Inferior parietal cortex (tissue), 1 donor: ENCODE data around the gene KRTAP9-1.
"Not testable (repeated sequence)": the region's sequence is repeated elsewhere in the genome, so short reads cannot be mapped to it uniquely, and the experiment has no call there.

Experiments used
- DNase-seq: peaks from one replicate; pipeline ENCODE4 v3.0.0-alpha.2; 2016; ENCODE audit errors: extremely low spot score

The KRTAP9-1 gene

DNA sequence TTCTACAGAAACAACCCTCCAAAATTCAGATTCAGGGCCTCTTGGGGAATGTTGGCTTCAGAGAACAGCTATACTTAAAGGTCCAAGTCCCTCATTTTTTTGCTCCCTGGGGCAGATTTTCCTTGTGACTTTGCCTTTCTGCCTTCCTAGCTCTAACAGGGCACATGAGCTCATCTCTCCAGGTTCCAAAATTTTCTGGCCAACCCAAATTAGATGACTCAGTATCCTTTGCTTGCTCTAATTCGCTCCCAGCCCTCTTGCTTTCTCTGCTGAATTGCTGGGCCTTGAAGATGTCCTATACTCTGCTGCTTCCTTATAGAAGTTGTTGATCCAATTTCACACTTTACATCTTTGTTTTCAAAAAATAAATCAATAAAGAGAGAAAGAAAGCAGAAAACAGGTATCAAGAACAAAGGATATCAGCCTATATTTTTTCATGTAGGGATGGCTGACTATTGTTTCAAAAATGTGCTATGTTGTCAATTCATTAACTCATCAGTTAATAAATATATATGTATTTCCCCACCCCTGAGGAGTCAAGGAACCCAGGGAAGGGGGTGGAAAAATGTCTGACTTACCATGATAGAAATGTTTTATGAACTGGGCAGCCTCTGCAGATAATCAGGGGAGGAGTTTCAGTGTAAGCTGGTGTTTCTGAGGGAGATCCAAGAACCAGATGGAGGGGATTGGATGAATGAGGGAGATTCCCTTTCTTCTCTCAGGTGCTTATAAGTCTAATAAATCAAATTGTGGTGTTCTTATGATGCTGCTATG is 10.7 kb upstream of the KRTAP9-1 start:
- no peak for DNase-seq

DNA sequence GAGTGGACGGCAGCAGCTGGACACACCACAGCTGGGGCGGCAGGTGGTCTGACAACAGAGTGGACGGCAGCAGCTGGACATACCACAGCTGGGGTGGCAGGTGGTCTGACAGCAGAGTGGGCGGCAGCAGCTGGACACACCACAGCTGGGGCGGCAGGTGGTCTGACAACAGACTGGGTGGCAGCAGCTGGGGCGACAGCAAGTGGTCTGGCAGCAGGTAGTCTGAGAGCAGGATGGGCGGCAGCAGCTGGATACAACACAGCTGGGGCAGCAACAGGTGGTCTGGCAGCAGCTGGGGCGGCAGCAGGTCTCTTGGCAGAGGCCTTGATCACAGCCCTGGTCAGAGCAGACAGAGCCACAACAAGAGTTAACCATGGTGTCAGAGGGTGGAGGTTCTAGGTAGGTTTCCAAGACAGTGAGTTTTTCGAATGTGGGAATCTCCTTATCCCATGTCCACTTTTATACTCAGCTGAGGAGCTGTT is 5.2 kb upstream of the KRTAP9-1 start, which contains the start of gene KRTAP4-1:
KRTAP4-1 (minus strand) TSS at position 432 of the 482 bp plus-strand sequence; CDS start at position 375, 57 bp downstream.
- DNase-seq, result no peak

DNA sequence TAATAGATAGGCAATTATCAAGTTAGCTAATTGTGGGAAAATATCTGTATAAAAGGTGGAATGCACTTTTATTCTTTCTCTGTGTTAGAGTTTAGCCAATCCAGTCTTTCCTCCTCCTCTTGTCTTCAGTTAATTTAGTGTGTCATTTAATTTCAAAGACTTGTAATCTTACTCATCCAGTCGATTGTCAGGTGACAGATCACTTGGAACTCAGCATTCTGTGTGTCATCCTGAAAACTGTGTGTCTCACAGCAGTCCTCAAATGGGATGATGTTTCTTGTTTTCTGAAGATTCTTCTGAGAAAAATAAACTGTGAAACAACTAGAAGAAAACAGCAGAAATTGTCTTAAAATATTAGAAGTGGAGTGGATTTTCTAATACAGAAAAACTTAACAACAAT is 4.7 kb upstream of the KRTAP9-1 start:
- no peak for DNase-seq

DNA sequence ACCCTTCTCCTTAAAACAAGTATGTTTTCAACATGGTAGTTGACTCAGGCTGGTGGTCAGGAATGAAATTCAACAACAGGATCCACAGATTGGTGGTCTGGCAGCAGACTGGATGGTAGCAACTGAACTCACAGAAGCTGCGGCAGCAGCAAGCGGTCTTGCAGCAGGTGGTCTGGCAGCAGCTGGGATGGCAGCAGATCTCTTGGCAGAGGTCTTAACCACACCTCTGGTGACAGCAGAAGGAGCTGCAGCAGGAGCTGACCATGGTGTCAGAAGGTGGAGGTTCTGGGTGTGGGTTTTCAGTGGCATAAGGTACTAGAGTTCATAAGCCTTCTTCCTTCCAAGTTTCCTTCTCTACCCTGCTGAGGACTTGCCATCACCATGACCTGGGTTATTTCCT is 2.8 kb upstream of the KRTAP9-1 start:
- no peak for DNase-seq

DNA sequence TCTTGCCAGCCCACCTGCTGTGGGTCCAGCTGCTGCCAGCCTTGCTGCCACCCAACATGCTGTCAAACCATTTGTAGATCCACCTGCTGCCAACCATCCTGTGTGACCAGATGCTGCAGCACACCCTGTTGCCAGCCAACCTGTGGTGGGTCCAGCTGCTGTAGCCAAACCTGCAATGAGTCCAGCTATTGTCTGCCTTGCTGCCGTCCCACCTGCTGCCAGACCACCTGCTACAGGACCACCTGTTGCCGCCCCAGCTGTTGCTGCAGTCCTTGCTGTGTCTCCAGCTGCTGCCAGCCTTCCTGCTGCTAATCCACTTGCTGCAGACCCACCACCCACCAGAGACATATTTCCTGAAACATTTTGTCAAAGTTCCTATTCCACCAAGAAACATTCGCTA is 641 bp downstream of the KRTAP9-1 start:
- no peak for DNase-seq

DNA sequence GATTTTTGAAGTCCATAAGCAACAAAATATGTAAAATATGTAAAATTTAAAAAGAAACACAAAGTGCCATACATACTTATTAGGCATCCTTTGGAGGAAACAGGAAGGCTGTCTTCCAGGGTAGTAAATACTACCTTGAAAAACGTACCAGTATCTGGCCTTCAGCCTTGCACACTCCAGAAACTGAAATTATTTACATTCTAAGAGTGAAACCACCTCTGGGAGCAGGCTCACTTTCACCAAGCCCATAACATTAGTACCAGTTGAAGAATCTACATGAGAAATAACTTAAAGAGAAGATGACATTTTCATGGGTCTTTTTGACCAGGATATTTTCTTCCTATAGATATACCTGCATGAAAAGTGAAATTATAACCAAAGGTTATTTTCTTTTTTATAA is 6.4 kb downstream of the KRTAP9-1 start:
- DNase-seq, result no peak

DNA sequence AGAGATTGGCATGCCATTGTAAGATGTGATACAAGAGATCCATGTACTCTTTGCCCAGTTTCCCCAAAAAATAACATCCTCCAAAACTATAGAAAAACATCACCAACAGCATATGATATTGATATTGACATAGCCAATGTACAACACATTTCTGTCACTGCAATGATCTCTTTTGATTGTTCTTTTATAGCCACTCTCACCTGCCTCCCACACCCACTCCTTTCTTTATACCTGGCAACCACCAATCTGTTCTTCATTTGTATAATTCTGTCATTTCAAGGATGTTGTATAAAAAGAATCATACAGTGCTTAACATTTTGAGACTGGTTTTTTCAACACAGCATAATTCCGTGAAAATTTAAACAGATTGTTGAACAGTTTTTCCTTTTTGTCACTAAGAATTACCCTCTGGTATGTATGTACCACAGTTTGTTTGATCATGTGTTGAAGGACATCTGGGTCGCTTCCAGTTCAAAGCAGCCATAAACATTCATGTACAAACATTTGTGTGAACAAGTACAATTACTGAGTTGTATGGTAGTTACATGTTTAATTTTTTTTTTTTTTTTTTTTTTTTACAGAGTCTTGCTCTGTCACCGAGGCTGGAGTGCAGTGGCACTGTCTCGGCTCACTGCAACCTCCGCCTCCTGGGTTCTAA is 9.9 kb downstream of the KRTAP9-1 start:
- no peak for DNase-seq

DNA sequence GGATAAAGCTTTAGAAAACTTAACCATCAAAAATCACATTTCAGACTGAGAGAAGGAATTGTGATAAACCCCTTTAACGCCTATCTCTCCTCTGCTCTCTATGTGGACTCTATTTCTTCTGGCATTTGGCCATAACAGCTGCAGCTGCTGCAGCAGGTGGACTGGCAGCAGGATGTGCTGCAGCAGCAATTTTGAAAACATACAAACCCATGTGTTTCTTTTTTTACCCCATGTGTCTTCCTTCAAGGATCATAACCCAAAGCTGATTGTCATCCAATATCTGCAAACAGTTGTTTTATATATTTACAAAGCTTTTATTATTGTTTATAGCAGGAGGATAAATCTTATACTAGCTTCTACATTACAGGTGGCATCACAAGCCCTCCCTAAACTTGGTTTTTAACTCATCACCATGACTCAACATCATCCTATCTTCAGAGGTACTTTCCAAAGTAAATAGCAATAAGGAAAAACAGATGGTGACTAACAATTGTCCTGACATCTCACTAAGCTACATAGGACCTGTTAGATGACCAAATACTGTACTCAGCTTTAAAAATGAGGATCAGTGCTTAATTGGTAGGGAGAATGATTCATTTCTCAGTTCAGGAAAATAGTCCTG is 22.3 kb downstream of the KRTAP9-1 start:
- no peak for DNase-seq

DNA sequence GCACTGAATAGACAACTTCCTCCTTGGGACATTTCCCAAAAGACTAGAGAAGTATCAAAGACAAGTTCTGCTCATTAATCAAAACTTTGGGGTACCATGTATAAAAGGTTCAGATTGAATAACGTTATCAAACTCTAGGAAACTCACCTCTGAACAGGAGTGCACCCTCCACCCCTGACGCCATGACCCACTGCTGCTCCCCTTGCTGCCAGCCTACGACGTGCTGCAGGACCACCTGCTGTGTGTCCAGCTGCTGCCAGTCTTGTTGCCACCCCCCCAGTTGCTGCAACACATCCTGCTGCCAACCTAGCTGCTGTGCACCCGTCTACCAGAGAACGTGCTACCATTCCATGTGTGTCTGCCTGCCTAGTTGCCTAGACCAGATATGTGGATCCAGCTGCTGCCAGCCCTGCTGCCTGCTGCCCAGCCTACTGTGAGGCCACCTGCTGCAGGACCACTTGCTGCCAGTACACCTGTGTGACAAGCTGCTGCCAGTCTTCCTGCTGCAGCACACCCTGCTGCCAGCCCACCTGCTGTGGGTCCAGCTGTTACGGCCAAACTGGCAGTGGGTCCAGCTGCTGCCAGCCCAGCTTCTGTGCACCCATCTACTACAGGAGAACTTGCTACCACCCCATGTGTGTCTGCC is 23.0 kb downstream of the KRTAP9-1 start:
- DNase-seq, result no peak

DNA sequence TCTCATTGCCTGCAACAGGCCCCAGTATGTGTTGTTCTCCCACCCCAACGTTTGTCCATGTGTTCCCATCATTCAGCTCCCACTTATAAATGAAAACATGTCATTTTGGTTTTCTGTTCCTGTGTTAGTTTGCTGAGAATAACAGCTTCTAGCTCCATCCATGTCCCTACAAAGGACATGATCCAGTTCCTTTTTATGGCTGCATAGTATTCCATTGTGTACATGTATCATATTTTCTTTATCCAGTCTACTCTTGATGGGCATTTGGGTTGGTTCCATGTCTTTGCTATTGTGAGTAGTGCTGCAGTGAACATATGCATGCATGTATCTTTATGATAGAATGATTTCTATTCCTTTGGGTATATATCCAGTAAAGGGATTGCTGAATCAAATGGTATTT is 26.0 kb downstream of the KRTAP9-1 start:
- DNase-seq, result no peak

DNA sequence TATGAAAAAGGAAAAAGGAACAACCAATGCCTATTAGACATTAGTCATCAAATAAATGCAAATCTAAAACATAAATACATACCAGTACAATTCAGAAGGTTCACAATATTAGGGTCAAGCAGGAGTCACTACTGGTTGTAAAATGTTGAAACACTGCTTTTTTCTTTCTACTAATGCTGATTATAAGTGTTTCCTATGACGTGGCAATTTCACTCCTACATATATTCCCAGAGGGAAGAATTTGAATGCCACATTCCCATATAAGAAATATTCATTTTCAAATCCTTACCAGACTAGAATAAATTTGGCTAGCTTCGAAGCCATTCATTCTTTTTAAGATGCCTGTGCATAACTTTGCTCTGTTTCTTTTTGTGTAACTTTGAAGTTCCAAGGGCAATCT is 34.1 kb downstream of the KRTAP9-1 start:
- DNase-seq, result no peak

DNA sequence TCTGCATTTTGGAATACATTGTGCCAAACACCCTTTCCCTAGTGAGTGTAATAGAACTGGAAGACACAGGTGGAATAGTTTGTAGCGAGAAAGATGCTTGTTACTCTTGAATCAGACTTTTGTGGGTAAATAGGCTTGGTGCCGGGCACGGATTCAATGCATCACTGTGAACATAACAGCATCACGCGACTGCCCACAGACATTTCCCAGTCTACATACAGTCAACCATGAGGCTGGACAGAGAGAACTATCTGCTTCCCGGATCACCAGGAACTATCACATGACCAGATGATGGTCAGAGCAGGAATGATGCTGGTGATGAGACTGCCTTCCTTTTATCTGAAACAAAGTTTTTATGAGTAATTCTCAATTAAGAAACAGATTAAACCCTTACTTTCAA is 36.4 kb downstream of the KRTAP9-1 start:
- no peak for DNase-seq

DNA sequence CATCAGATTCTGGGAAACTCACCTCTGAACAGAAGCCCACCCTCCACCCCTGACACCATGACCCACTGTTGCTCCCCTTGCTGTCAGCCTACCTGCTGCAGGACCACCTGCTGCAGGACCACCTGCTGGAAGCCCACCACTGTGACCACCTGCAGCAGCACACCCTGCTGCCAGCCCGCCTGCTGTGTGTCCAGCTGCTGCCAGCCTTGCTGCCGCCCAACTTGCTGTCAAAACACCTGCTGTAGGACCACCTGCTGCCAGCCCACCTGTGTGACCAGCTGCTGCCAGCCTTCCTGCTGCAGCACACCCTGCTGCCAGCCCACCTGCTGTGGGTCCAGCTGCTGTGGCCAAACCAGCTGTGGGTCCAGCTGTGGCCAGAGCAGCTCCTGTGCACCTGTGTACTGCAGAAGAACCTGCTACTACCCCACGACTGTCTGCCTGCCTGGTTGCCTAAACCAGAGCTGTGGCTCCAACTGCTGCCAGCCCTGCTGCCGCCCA is 37.0 kb downstream of the KRTAP9-1 start, which contains the start of gene KRTAP9-2:
KRTAP9-2 (plus strand) TSS at position 51 of the 498 bp plus-strand sequence; CDS start at position 58, 7 bp downstream.
- DNase-seq, result not testable (repeated sequence)

DNA sequence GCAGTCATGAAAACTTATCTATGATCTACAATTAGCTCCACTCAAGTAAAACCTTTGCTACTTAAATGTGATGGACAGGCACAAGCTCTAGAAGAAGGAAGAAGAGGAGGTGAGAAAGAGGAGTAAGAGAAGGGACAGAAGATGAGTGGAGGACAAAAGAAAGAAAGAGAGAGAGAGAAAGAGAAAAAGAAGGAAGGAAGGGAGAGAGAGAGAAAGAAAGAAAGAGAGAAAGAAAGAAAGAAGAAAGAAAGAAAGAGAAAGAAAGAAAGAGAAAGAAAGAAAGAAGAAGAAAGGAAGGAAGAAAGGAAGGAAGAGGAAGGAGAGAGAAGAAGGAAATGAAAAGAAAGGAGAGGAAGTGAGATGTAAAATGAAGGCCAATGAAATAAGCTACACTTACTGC is 40.4 kb downstream of the KRTAP9-1 start:
- no peak for DNase-seq

DNA sequence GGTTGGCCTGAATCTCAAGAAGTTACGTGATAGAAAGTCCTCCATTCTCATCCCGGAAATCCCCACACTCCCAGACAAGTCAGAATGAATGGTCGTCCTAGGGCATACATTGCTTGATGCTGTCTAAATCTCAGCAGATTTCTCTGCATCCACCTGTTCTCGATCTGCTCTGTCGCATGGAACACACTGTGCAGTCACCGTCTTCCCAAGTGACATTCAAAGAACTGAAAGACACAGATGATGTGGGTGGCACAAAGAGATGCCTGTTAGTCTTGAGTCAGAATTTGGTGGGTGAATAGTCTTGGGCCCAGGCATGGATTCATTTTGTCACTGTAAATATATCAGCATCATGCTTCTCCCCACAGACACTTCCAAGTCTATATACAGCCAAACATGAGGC is 42.0 kb downstream of the KRTAP9-1 start:
- DNase-seq, result no peak

DNA sequence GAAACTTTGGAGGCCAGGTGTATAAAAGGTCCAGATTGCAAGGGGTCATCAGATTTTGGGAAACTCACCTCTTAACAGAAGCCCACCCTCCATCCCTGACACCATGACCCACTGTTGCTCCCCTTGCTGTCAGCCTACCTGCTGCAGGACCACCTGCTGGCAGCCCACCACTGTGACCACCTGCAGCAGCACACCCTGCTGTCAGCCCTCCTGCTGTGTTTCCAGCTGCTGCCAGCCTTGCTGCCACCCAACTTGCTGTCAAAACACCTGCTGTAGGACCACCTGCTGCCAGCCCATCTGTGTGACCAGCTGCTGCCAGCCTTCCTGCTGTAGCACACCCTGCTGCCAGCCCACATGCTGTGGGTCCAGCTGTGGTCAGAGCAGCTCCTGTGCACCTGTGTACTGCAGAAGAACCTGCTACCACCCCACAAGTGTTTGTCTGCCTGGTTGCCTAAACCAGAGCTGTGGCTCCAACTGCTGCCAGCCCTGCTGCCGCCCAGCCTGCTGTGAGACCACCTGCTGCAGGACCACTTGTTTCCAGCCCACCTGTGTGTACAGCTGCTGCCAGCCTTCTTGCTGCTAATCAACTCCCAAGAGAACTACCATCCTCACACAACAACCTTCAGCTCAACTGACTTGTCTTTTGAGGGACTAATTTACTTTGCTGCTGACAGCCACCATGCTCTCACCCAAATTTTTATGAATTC is 42.9 kb downstream of the KRTAP9-1 start, which contains the start of gene KRTAP9-3:
KRTAP9-3 (plus strand) TSS at position 51 of the 707 bp plus-strand sequence; CDS start at position 104, 53 bp downstream.
- DNase-seq, result not testable (repeated sequence)

DNA sequence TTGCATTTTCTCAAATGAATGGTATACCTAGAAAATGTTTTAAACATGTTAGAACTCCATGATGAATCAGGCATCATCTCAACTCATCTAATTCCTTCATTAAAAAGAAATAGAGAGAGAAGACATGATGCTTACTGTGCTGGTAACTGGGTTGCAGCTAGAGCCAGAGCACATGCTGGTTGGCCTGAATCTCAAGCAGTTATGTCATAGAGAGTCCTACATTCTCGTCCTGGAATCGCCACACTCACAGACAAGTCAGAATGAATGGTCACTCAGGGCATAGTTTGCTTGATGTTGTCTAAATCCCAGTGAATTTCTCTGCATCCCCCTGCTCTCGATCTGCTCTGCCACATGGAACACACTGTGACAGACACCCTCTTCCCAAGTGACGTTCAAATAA is 47.4 kb downstream of the KRTAP9-1 start:
- DNase-seq, result not testable (repeated sequence)

DNA sequence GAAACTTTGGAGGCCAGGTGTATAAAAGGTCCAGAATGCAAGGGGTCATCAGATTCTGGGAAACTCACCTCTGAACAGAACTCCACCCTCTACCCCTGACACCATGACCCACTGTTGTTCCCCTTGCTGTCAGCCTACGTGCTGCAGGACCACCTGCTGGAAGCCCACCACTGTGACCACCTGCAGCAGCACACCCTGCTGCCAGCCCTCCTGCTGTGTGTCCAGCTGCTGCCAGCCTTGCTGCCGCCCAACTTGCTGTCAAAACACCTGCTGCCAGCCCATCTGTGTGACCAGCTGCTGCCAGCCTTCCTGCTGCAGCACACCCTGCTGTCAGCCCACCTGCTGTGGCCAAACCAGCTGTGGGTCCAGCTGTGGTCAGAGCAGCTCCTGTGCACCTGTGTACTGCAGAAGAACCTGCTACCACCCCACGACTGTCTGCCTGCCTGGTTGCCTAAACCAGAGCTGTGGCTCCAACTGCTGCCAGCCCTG is 48.3 kb downstream of the KRTAP9-1 start, which contains the start of gene KRTAP9-8:
KRTAP9-8 (plus strand) TSS at position 51 of the 489 bp plus-strand sequence; CDS start at position 104, 53 bp downstream.
- DNase-seq, result not testable (repeated sequence)
